ENCODE data around the gene GSTA2.
"Not testable (repeated sequence)": the region's sequence is repeated elsewhere in the genome, so short reads cannot be mapped to it uniquely, and the experiment has no call there.

DNA sequence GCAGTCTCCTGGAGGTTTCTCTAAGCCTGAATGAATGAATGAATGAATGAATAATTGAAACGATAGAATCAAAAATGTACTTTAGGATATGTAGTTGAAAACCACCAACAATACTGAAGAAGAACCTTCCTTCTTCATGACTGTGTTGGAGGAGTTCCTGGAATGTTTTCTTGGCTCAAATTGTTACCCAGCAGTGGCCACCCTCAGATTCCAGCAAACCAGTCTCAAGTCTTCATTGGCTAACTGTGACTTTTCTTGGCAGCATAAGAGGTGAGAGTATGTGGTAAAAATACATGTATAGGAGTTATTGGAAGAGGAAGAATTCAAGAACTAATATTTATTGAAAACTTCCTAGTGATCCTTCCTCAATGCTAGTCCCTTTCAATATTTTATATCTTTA is 36.0 kb upstream of the GSTA2 start:
- TF ChIP-seq, protein P1, sequence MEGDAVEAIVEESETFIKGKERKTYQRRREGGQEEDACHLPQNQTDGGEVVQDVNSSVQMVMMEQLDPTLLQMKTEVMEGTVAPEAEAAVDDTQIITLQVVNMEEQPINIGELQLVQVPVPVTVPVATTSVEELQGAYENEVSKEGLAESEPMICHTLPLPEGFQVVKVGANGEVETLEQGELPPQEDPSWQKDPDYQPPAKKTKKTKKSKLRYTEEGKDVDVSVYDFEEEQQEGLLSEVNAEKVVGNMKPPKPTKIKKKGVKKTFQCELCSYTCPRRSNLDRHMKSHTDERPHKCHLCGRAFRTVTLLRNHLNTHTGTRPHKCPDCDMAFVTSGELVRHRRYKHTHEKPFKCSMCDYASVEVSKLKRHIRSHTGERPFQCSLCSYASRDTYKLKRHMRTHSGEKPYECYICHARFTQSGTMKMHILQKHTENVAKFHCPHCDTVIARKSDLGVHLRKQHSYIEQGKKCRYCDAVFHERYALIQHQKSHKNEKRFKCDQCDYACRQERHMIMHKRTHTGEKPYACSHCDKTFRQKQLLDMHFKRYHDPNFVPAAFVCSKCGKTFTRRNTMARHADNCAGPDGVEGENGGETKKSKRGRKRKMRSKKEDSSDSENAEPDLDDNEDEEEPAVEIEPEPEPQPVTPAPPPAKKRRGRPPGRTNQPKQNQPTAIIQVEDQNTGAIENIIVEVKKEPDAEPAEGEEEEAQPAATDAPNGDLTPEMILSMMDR (IDR thresholded peaks at IDR 0.05; ENCODE audit: low read length): not testable (repeated sequence)
- not testable (repeated sequence) for TF ChIP-seq EZH2 (IDR thresholded peaks at IDR 0.05; ENCODE audit: borderline replicate concordance, low read length)
